IMR-90 (cell line): ENCODE results near the gene CATSPER3. TPM values are rescaled to one million over a fixed set of nuclear protein-coding genes. Genes with fewer than 3 reads are reported as not detected.

Source experiments
- ATAC-seq: fragments of 200-7000 bp; cut with Tn5 transposase; 2 replicates; pipeline ENCODE4 v1.9.1; 2020; ENCODE audit warnings: low read depth, mild to moderate bottlenecking, moderate library complexity
- BruUV-seq: library from RNA; stranded (reverse); fragments of 400-500 nt; replicated peaks from 2 replicates; lab custom pipeline; 2021; lab: Mats Ljungman, UMichigan
- CTCF ChIA-PET: fragments of 300-600 bp; formaldehyde crosslinking; extraction: SDS; loops from one replicate; lab custom pipeline; 2021; ENCODE audit warnings: antibody characterized with exemption; lab: Yijun Ruan, JAX
- POLR2A ChIA-PET: fragments of 300-600 bp; sonication (Branson Sonifier 250); formaldehyde crosslinking; loops from one replicate; lab custom pipeline; 2022; ENCODE audit warnings: antibody characterized with exemption; ENCODE audit not compliant: unreplicated experiment; lab: Charles Lee
- DNase-seq: peaks from one replicate; pipeline ENCODE4 v3.0.0; 2013
- H2AFZ ChIP-seq: replicated peaks from 2 replicates; pipeline ENCODE3; 2013; ENCODE audit warnings: low read length, mild to moderate bottlenecking; ENCODE audit not compliant: poor library complexity
- H2AK5ac ChIP-seq: 2 replicates; pipeline ENCODE4 v1.6.1; 2013; ENCODE audit warnings: low read depth, low read length, inconsistent platforms
- H2AK9ac ChIP-seq: replicated peaks from 2 replicates; pipeline ENCODE3; 2013; ENCODE audit warnings: mild to moderate bottlenecking, low read depth, low read length, moderate library complexity; ENCODE audit not compliant: poor library complexity
- H2BK120ac ChIP-seq: 2 replicates; pipeline ENCODE4 v1.6.1; 2013; ENCODE audit warnings: low read depth, low read length, inconsistent platforms
- H2BK15ac ChIP-seq: 3 replicates; pipeline ENCODE4 v1.6.1; 2013; ENCODE audit warnings: low read depth, low read length, inconsistent platforms
- H2BK20ac ChIP-seq: 2 replicates; pipeline ENCODE4 v1.6.1; 2013; ENCODE audit warnings: low read depth, mild to moderate bottlenecking, inconsistent platforms, low read length, moderate library complexity
- H2BK5ac ChIP-seq: 2 replicates; pipeline ENCODE4 v1.6.1; 2013; ENCODE audit warnings: mild to moderate bottlenecking, low read depth, low read length, inconsistent platforms; ENCODE audit not compliant: poor library complexity, severe bottlenecking
- H3K14ac ChIP-seq: replicated peaks from 2 replicates; pipeline ENCODE4 v1.6.1; 2013; ENCODE audit warnings: low read depth, low read length, inconsistent platforms
- H3K18ac ChIP-seq: 2 replicates; pipeline ENCODE4 v1.6.1; 2013; ENCODE audit warnings: low read depth, low read length, control low read depth
- H3K23ac ChIP-seq: 2 replicates; pipeline ENCODE4 v1.6.1; 2013; ENCODE audit warnings: low read depth, low read length, inconsistent platforms
- H3K27ac ChIP-seq: 2 replicates; pipeline ENCODE4 v1.5.1; 2013; ENCODE audit warnings: mild to moderate bottlenecking, control low read depth, low read length; ENCODE audit not compliant: insufficient read depth
- H3K27me3 ChIP-seq: 2 replicates; pipeline ENCODE4 v1.6.1; 2013; ENCODE audit warnings: low read length; ENCODE audit not compliant: control insufficient read depth, insufficient read depth
- H3K36me3 ChIP-seq: 2 replicates; pipeline ENCODE4 v1.6.1; 2013; ENCODE audit warnings: low read length, mixed read lengths; ENCODE audit not compliant: control insufficient read depth, insufficient read depth
- H3K4ac ChIP-seq: 2 replicates; pipeline ENCODE4 v1.6.1; 2013; ENCODE audit warnings: low read depth, low read length, inconsistent platforms
- H3K4me1 ChIP-seq: 2 replicates; pipeline ENCODE4 v1.6.1; 2013; ENCODE audit warnings: low read length, mixed read lengths; ENCODE audit not compliant: control insufficient read depth, insufficient read depth
- H3K4me2 ChIP-seq: 2 replicates; pipeline ENCODE4 v1.6.1; 2013; ENCODE audit warnings: low read depth, mild to moderate bottlenecking, control low read depth, low read length, moderate library complexity
- H3K4me3 ChIP-seq: 2 replicates; pipeline ENCODE4 v1.5.1; 2013; ENCODE audit warnings: low read depth, mild to moderate bottlenecking, control low read depth, low read length, moderate library complexity; ENCODE audit not compliant: insufficient read depth
- H3K56ac ChIP-seq: 2 replicates; pipeline ENCODE4 v1.6.1; 2013; ENCODE audit warnings: low read length, inconsistent platforms; ENCODE audit not compliant: insufficient read depth; ENCODE audit errors: extremely low read depth
- H3K79me1 ChIP-seq, 2 experiments: 2 replicates each; pipeline ENCODE4 v1.6.1; 2013; ENCODE audit warnings: low read length in 2 of 2, inconsistent platforms in 1 of 2, low read depth in 1 of 2
- H3K9ac ChIP-seq: 2 replicates; pipeline ENCODE4 v1.6.1; 2013; ENCODE audit warnings: low read depth, low read length, control low read depth
- H3K9me1 ChIP-seq: 2 replicates; pipeline ENCODE4 v1.6.1; 2013; ENCODE audit warnings: low read length, inconsistent platforms; ENCODE audit not compliant: insufficient read depth
- H3K9me3 ChIP-seq: 2 replicates; pipeline ENCODE4 v1.6.1; 2013; ENCODE audit warnings: low read length; ENCODE audit not compliant: control insufficient read depth, insufficient read depth
- H4K20me1 ChIP-seq: 2 replicates; pipeline ENCODE4 v1.6.1; 2013; ENCODE audit warnings: low read length, inconsistent platforms; ENCODE audit not compliant: insufficient read depth
- H4K5ac ChIP-seq: 2 replicates; pipeline ENCODE4 v1.6.1; 2013; ENCODE audit warnings: mild to moderate bottlenecking, low read depth, low read length, control low read depth
- H4K8ac ChIP-seq, 2 experiments: 2 replicates each; pipeline ENCODE4 v1.6.1; 2013; ENCODE audit warnings: low read depth in 2 of 2, low read length in 2 of 2, control low read depth in 1 of 2, inconsistent platforms in 1 of 2
- H4K91ac ChIP-seq: 2 replicates; pipeline ENCODE4 v1.6.1; 2013; ENCODE audit warnings: low read depth, low read length, inconsistent platforms; ENCODE audit not compliant: insufficient read depth
- MAFK ChIP-seq: IDR thresholded peaks from 2 replicates; pipeline ENCODE4 v1.6.1; 2012; ENCODE audit warnings: low read depth, low read length, improper control_type of control experiment
- MXI1 ChIP-seq: IDR thresholded peaks from 2 replicates; pipeline ENCODE4 v1.6.1; 2012; ENCODE audit warnings: low read depth, mild to moderate bottlenecking, low read length, moderate library complexity, borderline replicate concordance
- NFE2L2 ChIP-seq: fragments of 150-350 bp; IDR thresholded peaks from 2 replicates; pipeline ENCODE4 v1.6.1; 2016; ENCODE audit warnings: low read depth, mild to moderate bottlenecking, low read length
- RCOR1 ChIP-seq: IDR thresholded peaks from 2 replicates; pipeline ENCODE4 v1.6.1; 2012; ENCODE audit warnings: mild to moderate bottlenecking, low read length, improper control_type of control experiment; ENCODE audit not compliant: insufficient replicate concordance
- WGBS, 2 experiments: methylation state at CpG; one replicate each; pipeline versions ENCODE4 v1.1.5 to v1.1.7; 2013; ENCODE audit warnings: missing lambda C conversion rate in 2 of 2; ENCODE audit not compliant: insufficient read length in 1 of 2; ENCODE audit errors: extremely low coverage in 2 of 2; 5-methylcytosine and 5-hydroxymethylcytosine counted together
- dilution Hi-C: fragments of 300-500 bp; cut with HindIII; formaldehyde crosslinking; loops from one replicate; pipeline ENCODE4 v1.14.3; 2018; ENCODE audit warnings: low sequenced_read_pairs; ENCODE audit not compliant: unreplicated experiment
- in situ Hi-C: fragments of 300-500 bp; cut with MboI; formaldehyde crosslinking; loops from 3 replicates; pipeline ENCODE4 v1.14.3; 2019; ENCODE audit warnings: low sequenced_read_pairs, inconsistent platforms, mixed read lengths
- intact Hi-C: fragments of 100-400 bp; cut with micrococcal nuclease; formaldehyde crosslinking; loops from 2 replicates; pipeline ENCODE4 v1.10.0; 2022
- polyA plus RNA-seq, 3 experiments: library from polyadenylated mRNA; depleted of rRNA; stranded (reverse); fragments of >200 nt; gene quantifications; 2 replicates each; pipeline ENCODE4 v1.2.3, GENCODE V29; 2012; ENCODE audit warnings: low replicate concordance in 1 of 3
- total RNA-seq: library from RNA; depleted of rRNA; stranded (reverse); fragments of >200 nt; gene quantifications from 2 replicates; pipeline ENCODE4 v1.2.3, GENCODE V29; 2012

CATSPER3 gene
- total and polyA plus RNA-seq, 2 of the 4 experiments (the other 2 are of a cell fraction) = under 0.01 to 0.12 TPM

GRCh38 chr5:134935711-134936602 is 31.8 kb upstream of the CATSPER3 start:
- H3K4me3 ChIP-seq = no peak overlapping the region
- no peaks in the 10 kb centered on the region for H3K4me1 ChIP-seq
- in situ Hi-C loops = no loop called here
- no peak overlapping the region for H3K9ac ChIP-seq
- no TSS peak for BruUV-seq
- no peak overlapping the region for H4K91ac ChIP-seq
- H4K20me1 ChIP-seq = no peaks in the 10 kb centered on the region
- H2BK20ac ChIP-seq = no peak overlapping the region
- H3K79me1 ChIP-seq = no peaks in the 10 kb centered on the region
- no peak overlapping the region for H2BK5ac ChIP-seq
- CTCF ChIA-PET = no interaction called here
- H3K18ac ChIP-seq = no peak overlapping the region
- H2AFZ ChIP-seq = no peak overlapping the region
- H2AK9ac ChIP-seq = no peak overlapping the region
- no peak for ATAC-seq
- no peak overlapping the region for H2AK5ac ChIP-seq
- no peak overlapping the region for H4K8ac ChIP-seq
- no peak overlapping the region for H3K4ac ChIP-seq
- H3K23ac ChIP-seq = no peak overlapping the region
- peaks cover 8% of the 10 kb centered on the region for H3K36me3 ChIP-seq
- H3K9me3 ChIP-seq = no peaks in the 10 kb centered on the region
- TF ChIP-seq MAFK (no peak), NFE2L2 (no peak), RCOR1 (no peak), MXI1 (no peak)
- H3K27ac ChIP-seq = no peak overlapping the region
- 95% methylated on average over 4 of the region's 12 CpGs; no CpG with 5 or more reads in 1 of the 2 experiments for WGBS, 2 experiments
- dilution Hi-C loops = no loop called here
- no peak overlapping the region for H4K5ac ChIP-seq
- no peak overlapping the region for H3K4me2 ChIP-seq
- H3K27me3 ChIP-seq = no peaks in the 10 kb centered on the region
- H3K14ac ChIP-seq = no peak overlapping the region
- DNase-seq = no peak
- intact Hi-C loops = loop anchor here (10.0 kb wide), 1 partner anchor 59 kb away; no protein-coding TSS in a partner anchor
- H3K56ac ChIP-seq = no peak overlapping the region
- H2BK120ac ChIP-seq = no peak overlapping the region
- H2BK15ac ChIP-seq = no peak overlapping the region
- H3K9me1 ChIP-seq = peaks cover 3% of the 10 kb centered on the region
- POLR2A ChIA-PET = no interaction called here
